Stimulated activated CD8-positive, alpha-beta memory T cell treated with anti-CD3 and anti-CD28 coated beads, Interleukin-4, amount 100 ng/mL, for 48 hours (primary cell): ENCODE data around the gene OPN1MW3.
"Not testable (repeated sequence)": the region's sequence is repeated elsewhere in the genome, so short reads cannot be mapped to it uniquely, and the experiment has no call there.

Experiments used
- DNase-seq: peaks from one replicate; pipeline ENCODE4 v3.0.0-alpha.2; 2020

Gene OPN1MW3

DNA sequence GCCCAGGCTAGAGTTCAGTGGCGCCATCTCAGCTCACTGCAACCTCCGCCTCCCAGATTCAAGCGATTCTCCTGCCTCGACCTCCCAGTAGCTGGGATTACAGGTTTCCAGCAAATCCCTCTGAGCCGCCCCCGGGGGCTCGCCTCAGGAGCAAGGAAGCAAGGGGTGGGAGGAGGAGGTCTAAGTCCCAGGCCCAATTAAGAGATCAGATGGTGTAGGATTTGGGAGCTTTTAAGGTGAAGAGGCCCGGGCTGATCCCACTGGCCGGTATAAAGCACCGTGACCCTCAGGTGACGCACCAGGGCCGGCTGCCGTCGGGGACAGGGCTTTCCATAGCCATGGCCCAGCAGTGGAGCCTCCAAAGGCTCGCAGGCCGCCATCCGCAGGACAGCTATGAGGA, at the start of gene OPN1MW3:
OPN1MW3 (plus strand) TSS at position 301 of the 400 bp plus-strand sequence; CDS start at position 339, 38 bp downstream.
- not testable (repeated sequence) for DNase-seq

DNA sequence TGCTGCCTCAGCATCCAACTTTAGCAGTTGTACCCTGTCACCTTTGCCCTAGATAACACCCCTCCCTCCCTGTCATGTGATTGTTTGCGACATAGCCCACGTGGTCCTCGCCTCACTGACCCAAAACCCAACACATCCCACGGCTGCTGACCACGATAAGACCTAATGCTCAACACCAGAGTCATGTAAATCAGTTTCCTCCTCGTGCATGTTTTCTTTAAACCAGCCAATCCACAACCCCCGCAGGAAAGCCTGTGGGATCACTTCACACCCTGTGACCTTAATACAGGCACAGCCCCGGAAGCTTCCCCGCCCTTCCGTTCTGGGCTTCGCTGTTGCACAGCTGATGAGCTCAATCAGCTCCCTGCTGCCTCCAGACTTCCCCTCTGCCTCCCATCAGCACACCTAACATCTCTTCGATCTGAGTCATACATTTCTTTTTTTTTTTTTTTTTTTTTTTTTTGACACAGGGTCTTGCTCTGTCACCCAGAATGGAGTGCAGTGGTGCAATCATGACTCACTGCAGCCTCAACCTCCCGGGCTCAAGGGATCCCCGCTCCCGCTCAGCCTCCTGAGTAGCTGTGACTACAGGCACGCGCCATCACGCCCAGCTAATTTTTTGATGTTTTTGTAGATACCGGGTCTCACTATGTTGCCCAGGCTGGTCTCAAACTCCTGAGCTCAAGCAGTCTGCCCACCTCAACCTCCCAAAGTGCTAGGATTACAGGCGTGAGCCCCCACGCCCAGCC, 47.5 kb upstream of the OPN1MW3 start:
- DNase-seq: not testable (repeated sequence)

DNA sequence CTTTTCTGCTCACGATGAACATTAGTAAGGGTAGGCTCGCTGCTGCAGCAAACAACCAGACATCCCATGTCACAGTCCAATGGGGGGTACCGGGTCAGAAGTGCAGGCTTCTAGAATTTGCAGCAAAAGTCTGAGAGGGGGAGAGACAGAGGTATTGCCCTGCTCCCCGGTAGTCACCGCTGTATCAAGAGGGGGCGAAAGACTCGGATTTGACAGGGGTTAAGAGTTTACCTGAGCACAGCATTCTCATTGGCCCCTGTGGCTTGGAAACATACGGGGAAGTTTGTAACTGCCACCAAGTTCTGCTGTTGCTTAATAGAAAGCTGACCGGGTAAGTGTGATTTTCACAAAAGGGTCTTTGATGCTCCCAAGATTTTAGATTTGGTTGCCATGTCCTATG, 46.3 kb upstream of the OPN1MW3 start:
- not testable (repeated sequence) for DNase-seq

DNA sequence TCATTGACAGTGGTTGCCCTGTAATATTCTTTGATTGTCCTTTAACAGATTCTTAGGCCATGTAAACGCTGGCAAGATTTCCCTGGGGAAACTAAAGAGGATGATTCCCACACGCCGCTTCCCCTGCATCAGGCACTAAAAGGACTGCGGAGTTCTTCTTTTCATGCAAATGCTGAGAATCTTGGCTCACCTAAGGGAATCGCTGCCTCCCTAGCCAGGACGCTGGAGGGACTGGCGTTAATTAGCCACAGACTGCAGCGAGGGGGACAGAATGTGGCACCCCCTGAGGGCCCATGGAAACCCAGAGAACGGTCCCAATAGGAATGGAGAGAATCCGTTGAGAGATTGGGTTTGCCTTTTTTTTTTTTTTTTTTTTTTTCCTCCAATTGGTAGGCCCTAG, 45.9 kb upstream of the OPN1MW3 start:
- DNase-seq: not testable (repeated sequence)

DNA sequence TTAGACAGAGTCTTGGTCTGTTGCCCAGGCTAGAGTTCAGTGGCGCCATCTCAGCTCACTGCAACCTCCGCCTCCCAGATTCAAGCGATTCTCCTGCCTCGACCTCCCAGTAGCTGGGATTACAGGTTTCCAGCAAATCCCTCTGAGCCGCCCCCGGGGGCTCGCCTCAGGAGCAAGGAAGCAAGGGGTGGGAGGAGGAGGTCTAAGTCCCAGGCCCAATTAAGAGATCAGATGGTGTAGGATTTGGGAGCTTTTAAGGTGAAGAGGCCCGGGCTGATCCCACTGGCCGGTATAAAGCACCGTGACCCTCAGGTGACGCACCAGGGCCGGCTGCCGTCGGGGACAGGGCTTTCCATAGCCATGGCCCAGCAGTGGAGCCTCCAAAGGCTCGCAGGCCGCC, 37.9 kb upstream of the OPN1MW3 start, which contains the start of gene OPN1MW2:
OPN1MW2 (plus strand) TSS at position 301 of the 400 bp plus-strand sequence; CDS start at position 361, 60 bp downstream.
- not testable (repeated sequence) for DNase-seq

DNA sequence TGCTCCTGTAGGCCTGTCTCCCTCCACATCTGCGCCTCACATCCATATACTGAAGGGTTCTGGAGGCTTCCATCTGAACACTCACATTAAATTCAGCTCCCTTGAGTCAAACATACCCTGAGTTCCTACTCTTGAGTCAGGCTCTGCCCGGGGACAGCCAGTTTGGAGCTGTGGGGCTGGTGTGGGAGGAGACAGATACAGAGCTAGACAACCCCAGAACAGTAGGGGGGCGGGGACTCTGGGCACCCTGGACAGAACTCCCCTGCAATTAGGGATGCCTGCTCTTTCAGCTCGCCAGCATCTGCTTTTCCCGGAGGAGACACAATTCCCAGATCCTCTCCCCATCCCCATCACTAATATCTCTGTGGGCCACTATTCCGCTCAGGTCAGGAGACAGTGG, 32.1 kb upstream of the OPN1MW3 start:
- not testable (repeated sequence) for DNase-seq

DNA sequence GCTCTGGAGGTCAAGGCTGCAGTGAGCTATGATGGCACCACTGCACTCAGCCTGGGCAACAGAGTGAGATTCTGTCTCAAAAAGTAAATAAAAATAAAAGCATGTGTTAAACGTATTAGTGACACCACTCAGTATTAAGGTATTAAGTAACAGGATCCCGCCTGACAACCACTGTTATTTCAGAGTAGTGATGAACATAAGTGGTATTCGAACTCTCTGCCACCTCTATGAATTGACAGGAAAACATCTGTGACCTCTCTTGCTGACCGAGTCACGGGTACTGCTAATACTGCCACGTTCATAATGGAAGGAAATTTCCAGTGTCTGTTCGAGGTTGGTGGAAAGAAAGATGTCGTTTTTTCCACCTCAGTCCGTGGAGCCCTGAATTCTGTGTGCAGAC, 30.7 kb upstream of the OPN1MW3 start:
- not testable (repeated sequence) for DNase-seq

DNA sequence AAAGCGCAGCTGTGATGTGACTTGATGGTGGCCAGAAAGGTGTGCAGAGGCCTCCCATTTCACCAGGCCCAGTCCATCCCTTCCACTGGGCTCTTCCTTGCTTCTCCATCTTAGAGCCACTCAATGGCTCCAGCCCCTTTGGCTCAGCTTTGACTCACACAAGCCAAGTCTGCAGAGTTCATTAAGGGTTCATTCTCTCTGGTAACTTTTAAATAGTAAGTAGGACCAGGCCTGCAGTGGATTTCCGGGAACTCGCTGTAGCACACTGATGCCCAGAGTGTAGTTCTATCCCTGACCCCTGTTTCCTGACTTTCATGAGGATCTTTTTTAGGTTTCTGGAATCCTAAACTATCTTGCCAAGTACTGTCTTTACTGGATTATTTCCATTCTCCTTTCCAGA, 25.9 kb upstream of the OPN1MW3 start:
- not testable (repeated sequence) for DNase-seq

DNA sequence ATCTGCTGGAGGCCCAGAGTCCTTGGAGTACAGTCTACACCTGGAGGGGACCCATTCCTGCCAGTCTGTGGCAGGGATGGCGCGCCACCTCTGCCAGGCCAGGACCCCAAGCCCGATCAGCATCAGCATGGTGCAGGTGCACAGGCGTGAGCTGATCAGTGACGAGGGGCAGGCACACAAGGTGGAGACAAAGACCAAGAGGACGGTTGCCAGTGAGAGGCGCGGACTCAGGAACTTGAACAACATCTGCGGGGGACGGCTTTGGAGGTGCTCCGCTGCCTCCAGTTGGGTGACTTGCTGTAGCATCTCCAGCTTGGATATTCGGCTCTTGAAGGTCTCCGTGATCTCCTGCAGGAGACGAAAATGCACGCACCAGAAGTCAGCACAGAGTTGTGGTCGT, 23.8 kb upstream of the OPN1MW3 start:
- not testable (repeated sequence) for DNase-seq

DNA sequence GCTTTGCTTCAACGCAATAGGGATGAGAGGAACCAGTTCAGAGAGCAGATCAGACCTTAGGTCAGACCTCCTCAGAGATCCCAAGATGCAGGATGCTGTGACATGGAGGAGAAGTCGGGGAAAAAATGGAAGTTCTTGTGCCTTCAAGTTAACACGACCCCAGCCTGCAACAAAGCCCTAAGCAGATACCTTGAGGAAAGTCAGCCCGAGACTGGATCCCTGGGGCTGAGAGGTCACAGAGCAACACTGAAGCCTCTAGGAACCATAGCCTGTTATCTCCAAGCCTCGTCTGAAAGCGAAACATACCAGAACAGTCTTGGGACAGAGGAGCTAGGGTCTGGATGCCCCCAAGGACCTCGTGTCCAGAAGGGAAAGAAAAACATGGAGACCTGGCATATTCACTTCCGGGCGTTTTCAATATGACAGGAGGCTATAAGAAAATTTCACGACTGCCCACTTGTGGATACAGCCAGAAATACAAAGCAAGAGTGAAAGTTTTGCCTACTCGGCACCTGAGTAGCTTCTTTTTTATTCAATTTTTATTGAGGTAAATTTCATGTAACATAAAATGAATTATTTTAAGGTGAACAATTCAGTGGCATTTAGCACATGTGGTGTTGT, 18.3 kb upstream of the OPN1MW3 start:
- DNase-seq: not testable (repeated sequence)

DNA sequence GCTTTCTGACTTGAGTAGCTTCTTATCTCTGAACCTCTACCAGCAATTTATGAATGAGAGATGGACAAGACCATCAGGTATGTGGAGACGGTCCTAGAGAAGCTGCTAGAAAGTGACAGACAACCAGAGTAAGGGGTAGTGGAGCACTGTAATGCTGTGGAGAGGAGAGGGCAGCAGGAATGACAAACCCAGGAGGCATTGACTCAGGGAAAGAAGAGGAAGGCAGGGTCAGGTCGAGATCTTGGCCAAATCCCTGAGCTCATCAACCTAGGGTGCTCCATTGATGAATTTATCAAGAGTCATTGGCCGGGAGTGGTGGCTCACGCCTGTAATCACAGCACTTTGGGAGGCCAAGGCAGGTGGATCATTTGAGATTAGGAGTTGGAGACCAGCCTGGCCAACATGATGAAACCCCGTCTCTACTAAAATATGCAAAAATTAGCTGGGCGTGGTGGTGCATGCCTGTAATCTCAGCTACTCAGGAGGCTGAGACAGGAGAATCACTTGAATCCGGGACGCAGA, 17.3 kb upstream of the OPN1MW3 start:
- not testable (repeated sequence) for DNase-seq

DNA sequence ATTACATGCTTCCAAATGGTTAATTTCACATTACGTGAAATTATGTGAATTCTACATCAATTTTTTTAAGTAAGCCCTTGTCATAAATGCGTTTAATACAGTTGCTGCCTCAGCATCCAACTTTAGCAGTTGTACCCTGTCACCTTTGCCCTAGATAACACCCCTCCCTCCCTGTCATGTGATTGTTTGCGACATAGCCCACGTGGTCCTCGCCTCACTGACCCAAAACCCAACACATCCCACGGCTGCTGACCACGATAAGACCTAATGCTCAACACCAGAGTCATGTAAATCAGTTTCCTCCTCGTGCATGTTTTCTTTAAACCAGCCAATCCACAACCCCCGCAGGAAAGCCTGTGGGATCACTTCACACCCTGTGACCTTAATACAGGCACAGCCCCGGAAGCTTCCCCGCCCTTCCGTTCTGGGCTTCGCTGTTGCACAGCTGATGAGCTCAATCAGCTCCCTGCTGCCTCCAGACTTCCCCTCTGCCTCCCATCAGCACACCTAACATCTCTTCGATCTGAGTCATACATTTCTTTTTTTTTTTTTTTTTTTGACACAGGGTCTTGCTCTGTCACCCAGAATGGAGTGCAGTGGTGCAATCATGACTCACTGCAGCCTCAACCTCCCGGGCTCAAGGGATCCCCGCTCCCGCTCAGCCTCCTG, 9.9 kb upstream of the OPN1MW3 start:
- DNase-seq: not testable (repeated sequence)

DNA sequence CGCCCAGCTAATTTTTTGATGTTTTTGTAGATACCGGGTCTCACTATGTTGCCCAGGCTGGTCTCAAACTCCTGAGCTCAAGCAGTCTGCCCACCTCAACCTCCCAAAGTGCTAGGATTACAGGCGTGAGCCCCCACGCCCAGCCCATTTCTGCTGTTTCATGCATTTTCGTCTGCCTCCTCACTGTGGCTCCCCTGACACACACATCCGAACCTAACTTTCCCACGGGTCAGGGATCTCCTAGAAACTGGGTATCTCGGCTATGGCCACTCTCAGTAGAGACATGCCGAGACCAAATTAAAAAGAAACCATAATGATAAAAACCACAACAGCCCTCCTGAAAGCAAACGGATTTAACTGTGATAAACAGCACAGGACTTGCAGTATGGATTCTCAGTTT, 9.3 kb upstream of the OPN1MW3 start:
- DNase-seq: not testable (repeated sequence)

DNA sequence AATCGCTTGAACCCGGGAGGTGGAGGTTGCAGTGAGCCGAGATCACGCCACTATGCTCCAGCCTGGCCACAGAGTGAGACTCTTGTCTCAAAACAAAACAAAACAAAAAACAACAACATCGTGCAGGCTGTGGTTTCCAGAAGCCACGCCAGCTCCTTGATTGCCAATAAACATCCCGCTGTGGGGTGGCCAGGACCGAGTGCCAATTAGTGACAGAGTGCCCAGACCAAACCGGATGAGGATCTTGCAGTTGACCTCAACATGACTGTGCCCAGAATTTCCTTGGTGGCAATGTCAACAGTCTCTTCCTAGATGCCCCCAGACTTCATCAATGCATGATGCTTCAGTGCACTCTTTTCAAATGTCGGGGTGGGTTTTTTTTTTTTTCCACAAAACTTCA, 1.3 kb downstream of the OPN1MW3 start:
- DNase-seq: not testable (repeated sequence)

DNA sequence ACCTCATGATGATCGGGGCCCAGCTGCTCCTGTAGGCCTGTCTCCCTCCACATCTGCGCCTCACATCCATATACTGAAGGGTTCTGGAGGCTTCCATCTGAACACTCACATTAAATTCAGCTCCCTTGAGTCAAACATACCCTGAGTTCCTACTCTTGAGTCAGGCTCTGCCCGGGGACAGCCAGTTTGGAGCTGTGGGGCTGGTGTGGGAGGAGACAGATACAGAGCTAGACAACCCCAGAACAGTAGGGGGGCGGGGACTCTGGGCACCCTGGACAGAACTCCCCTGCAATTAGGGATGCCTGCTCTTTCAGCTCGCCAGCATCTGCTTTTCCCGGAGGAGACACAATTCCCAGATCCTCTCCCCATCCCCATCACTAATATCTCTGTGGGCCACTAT, 5.7 kb downstream of the OPN1MW3 start:
- not testable (repeated sequence) for DNase-seq

DNA sequence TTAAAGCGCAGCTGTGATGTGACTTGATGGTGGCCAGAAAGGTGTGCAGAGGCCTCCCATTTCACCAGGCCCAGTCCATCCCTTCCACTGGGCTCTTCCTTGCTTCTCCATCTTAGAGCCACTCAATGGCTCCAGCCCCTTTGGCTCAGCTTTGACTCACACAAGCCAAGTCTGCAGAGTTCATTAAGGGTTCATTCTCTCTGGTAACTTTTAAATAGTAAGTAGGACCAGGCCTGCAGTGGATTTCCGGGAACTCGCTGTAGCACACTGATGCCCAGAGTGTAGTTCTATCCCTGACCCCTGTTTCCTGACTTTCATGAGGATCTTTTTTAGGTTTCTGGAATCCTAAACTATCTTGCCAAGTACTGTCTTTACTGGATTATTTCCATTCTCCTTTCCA, 11.9 kb downstream of the OPN1MW3 start:
- DNase-seq: not testable (repeated sequence)

DNA sequence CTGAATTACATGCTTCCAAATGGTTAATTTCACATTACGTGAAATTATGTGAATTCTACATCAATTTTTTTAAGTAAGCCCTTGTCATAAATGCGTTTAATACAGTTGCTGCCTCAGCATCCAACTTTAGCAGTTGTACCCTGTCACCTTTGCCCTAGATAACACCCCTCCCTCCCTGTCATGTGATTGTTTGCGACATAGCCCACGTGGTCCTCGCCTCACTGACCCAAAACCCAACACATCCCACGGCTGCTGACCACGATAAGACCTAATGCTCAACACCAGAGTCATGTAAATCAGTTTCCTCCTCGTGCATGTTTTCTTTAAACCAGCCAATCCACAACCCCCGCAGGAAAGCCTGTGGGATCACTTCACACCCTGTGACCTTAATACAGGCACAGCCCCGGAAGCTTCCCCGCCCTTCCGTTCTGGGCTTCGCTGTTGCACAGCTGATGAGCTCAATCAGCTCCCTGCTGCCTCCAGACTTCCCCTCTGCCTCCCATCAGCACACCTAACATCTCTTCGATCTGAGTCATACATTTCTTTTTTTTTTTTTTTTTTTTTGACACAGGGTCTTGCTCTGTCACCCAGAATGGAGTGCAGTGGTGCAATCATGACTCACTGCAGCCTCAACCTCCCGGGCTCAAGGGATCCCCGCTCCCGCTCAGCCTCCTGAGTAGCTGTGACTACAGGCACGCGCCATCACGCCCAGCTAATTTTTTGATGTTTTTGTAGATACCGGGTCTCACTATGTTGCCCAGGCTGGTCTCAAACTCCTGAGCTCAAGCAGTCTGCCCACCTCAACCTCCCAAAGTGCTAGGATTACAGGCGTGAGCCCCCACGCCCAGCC, 27.3 kb downstream of the OPN1MW3 start:
- DNase-seq: not testable (repeated sequence)

DNA sequence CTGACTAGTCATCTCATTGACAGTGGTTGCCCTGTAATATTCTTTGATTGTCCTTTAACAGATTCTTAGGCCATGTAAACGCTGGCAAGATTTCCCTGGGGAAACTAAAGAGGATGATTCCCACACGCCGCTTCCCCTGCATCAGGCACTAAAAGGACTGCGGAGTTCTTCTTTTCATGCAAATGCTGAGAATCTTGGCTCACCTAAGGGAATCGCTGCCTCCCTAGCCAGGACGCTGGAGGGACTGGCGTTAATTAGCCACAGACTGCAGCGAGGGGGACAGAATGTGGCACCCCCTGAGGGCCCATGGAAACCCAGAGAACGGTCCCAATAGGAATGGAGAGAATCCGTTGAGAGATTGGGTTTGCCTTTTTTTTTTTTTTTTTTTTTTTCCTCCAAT, 29.0 kb downstream of the OPN1MW3 start:
- DNase-seq: not testable (repeated sequence)

DNA sequence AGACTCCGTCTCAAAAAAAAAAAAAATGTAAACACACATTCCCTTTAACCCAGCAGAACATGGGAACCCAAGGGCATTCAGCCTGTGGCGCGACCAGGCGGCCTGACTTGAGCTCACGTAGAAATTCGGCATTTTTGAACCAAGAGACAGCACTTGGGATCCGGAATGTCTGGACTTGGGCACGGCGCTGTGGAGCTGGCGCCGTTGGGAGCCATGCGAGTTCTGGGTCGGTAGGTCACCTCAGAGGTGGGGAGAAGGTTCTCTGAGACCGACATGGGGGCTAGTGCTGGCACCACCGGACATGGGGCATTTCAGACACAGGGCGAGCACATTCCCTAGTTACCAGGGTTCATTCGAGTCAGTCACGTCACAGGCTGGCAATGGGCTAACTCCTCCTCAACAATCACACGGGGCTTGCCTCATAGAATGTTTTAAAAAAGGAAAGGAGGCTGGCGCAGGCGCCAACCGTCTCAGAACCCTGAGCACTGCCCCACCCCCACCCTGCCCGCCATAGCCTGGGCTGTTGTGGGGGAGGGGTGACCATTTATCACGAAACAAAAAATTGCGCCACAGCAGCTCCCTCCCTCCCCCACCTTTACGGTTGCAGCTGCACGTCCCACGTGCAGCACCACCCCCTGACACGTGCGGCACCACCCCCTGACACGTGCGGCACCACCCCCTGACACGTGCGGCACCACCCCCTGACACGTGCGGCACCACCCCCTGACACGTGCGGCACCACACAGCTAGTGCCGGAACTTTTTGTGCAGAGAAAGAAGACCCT, 37.6 kb downstream of the OPN1MW3 start, which contains the start of gene TEX28:
TEX28 (minus strand) TSS at position 334 of the 784 bp plus-strand sequence. CDS start 3,007 bp downstream, outside the sequence.
- no peak for DNase-seq

DNA sequence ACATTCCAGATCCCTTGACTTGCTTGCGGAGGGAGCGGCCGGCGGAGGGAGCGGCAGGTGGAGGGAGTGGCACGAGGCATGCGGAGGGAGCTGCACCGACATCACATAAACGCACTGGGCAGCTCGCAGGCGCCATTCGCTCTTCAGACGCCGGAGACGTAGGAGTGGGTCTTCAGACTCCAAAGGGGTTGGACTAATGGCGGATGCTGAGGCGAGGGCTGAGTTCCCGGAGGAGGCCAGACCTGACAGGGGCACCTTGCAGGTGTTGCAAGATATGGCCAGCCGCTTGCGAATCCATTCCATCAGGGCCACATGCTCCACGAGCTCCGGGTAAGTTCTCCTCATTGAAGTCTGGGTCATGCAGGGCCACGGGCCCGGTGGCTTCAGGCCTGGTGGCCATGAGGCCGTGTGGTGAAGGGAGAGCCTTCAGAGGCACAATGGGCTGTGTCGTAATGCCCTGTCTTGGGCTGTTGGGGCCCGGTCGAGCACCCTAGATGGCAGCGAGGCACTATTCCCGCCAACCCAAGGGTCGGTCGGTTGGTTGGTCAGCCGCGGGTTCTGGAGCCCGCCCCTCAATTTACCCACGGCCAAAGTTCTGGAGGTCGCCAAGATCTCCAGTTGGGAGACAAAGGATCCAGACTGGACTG, 38.4 kb downstream of the OPN1MW3 start, which contains the start of gene TKTL1:
TKTL1 (plus strand) TSS at position 132 of the 647 bp plus-strand sequence; CDS start at position 197, 65 bp downstream.
- no peak for DNase-seq

DNA sequence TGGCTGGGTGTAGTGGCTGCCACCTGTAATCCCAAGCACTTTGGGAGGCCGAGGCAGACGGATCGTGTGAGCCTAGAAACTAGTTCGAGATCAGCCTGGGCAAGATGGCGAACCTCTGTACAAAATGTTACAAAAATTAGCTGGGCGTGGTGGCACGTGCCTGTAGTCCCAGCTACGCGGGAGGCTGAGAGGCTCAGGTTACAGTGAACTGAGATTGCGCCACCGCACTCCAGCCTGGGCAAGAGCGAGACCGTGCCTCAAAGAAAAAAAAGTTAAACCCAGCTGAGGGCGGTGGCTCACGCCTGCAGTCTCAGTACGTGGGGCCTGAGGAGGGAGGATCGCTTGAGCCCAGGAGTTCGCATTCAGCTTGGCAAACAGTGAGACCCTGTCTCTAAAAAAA, 39.3 kb downstream of the OPN1MW3 start:
- DNase-seq: no peak
